Upper lobe of right lung (tissue), 1 donor: Measurements from ENCODE around the gene PHAF1. TPM values are rescaled to one million over a fixed set of nuclear protein-coding genes. Genes with fewer than 3 reads are reported as not detected.
A peak's percentile ranks its signal among the peaks of the same experiment; 100 is the strongest.

Experiments used
- ATAC-seq: fragments of 200-7000 bp; cut with Tn5 transposase; one replicate; pipeline ENCODE4 v1.9.1; 2020; ENCODE audit warnings: mild to moderate bottlenecking, moderate library complexity
- DNase-seq: peaks from one replicate; pipeline ENCODE4 v3.0.0-alpha.2; 2020
- H3K27ac ChIP-seq: fragments of 200-600 bp; one replicate; pipeline ENCODE4 v1.8.0; 2022
- H3K27me3 ChIP-seq: fragments of 200-600 bp; one replicate; pipeline ENCODE4 v1.8.0; 2022; ENCODE audit warnings: mild to moderate bottlenecking
- H3K36me3 ChIP-seq: fragments of 200-600 bp; one replicate; pipeline ENCODE4 v1.8.0; 2022
- H3K4me1 ChIP-seq: fragments of 200-600 bp; one replicate; pipeline ENCODE4 v1.8.0; 2022
- H3K4me3 ChIP-seq: fragments of 200-600 bp; one replicate; pipeline ENCODE4 v1.8.0; 2022; ENCODE audit warnings: mild to moderate bottlenecking
- H3K9me3 ChIP-seq: fragments of 200-600 bp; one replicate; pipeline ENCODE4 v1.8.0; 2022
- CTCF ChIP-seq: fragments of 200-600 bp; IDR thresholded peaks from one replicate; pipeline ENCODE4 v1.8.0; 2022; ENCODE audit warnings: antibody characterized with exemption
- intact Hi-C: fragments of 100-400 bp; cut with DNase I; formaldehyde crosslinking; loops from one replicate; pipeline ENCODE4 v1.11.0; 2022
- total RNA-seq: library from RNA; stranded (reverse); fragmentation: NEBNext Ultra II Directional; extraction: Animal tissue kit (Norgen Biotek cat#: 25700); gene quantifications from one replicate; pipeline ENCODE4 v1.2.1, GENCODE V29; 2021
- donor health status: DM: no; HTN: yes; CAD: no; lungs with severe emphysema.

Gene PHAF1
- total RNA-seq, 1 donor from 2014 or later: 16.4 TPM

DNA sequence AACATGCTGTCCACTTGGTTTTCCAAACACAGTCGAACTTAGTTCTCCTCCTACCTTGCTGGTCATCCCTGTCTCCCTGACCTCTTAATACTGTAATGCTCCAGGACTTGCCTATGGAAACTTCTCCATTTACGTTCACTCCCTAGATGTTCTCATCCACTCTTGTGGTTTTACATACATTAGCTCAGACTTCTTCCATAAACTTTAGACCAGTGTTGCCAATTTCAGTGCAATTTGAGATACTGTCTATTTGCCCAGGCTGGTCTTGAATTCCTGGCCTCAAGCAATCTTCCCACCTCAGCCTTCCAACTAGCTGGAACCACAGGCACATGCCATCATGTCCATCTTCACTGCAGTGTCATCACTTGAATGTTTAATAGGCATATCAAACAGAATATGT, 72.5 kb downstream of the PHAF1 start:
- DNase-seq: no peak
- Histone ChIP-seq H3K27me3 (no peaks in the 10 kb centered on the region), H3K9me3 (no peaks in the 10 kb centered on the region), H3K4me3 (no peak overlapping the region), H3K4me1 (peaks cover 38% of the 10 kb centered on the region), H3K36me3 (no peaks in the 10 kb centered on the region), H3K27ac (no peak overlapping the region)
- ATAC-seq: no peak
- no peak for TF ChIP-seq CTCF
- intact Hi-C loops: no loop called here

DNA sequence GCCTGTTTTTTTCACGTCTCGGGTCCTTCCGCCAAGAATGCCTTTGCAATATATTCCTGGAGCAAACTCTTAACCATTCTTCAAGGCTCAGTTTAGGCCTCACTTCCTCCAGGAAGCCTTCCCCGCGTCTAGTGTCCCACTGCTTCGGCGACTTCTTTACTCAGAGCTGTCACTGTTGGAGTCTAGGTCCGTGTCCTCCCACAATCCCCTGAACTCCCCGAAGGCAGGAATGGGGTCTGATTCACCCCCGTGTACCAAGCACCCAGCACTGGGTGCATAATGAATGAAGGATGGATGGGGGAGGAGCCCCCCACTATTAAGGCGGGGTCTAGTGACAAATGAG, 73.5 kb downstream of the PHAF1 start:
- Histone ChIP-seq H3K4me3 (peak overlapping the region; percentile 79), H3K4me1 (peaks cover 30% of the 10 kb centered on the region), H3K36me3 (no peaks in the 10 kb centered on the region), H3K9me3 (no peaks in the 10 kb centered on the region), H3K27me3 (no peaks in the 10 kb centered on the region), H3K27ac (peak overlapping the region; percentile 7)
- intact Hi-C loops: no loop called here
- TF ChIP-seq CTCF: no peak
- DNase-seq (no peak), ATAC-seq (no peak)

DNA sequence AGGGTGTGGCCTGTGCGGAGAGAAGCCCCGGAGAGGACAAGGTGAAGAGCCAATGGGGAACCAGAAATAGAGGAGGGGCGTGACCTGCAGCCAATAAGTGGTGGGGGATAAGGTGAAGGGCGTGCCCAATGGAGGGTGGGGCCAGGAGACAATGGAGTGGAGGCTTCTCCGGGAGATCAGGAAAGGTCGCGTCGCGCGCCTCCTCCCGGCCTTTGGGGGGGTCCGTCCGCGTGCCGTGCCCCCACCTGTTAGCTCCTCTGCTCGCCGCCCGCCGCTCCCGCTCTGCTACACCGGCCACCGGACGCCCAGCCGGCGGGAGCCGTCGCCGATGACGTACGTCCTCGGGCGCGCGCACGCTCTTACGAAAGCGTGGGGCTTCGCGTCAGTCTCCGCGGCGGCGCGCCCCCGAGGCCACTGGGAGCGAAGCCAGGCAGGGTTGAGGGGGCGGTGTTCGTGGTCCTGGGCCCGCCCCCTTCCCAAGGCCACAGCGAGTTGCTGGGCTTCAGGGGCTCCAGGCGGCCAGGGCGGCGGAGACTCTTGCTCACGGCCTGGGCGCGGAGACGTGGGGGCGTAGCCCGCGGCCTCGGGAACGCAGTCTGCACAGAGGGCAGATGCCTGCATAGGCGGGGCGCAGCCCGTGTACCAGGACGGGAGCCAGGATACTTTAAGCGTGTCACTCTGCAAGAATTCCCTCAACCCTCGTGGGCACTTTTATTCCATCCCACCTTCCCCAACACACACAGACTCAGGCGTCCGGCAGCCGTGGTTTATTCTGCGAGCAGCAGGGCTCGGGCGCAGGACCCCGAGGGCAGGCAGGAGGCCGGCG, 74.1 kb downstream of the PHAF1 start, which contains the start of gene MATCAP1:
MATCAP1 (minus strand) TSS at position 337 of the 826 bp plus-strand sequence. CDS start 3,353 bp downstream, outside the sequence.
- Histone ChIP-seq H3K36me3 (no peaks in the 10 kb centered on the region), H3K9me3 (no peaks in the 10 kb centered on the region), H3K27me3 (no peaks in the 10 kb centered on the region), H3K4me1 (peaks cover 24% of the 10 kb centered on the region), H3K27ac (peak within 1 kb of the TSS; percentile 93), H3K4me3 (peak within 1 kb of the TSS; percentile 79)
- peak; percentile 95 for DNase-seq
- ATAC-seq: peak; percentile 94
- intact Hi-C loops: no loop called here
- no peak for TF ChIP-seq CTCF

GRCh38 chr16:67184453-67184994, 74.8 kb downstream of the PHAF1 start:
- intact Hi-C loops: no loop called here

DNA sequence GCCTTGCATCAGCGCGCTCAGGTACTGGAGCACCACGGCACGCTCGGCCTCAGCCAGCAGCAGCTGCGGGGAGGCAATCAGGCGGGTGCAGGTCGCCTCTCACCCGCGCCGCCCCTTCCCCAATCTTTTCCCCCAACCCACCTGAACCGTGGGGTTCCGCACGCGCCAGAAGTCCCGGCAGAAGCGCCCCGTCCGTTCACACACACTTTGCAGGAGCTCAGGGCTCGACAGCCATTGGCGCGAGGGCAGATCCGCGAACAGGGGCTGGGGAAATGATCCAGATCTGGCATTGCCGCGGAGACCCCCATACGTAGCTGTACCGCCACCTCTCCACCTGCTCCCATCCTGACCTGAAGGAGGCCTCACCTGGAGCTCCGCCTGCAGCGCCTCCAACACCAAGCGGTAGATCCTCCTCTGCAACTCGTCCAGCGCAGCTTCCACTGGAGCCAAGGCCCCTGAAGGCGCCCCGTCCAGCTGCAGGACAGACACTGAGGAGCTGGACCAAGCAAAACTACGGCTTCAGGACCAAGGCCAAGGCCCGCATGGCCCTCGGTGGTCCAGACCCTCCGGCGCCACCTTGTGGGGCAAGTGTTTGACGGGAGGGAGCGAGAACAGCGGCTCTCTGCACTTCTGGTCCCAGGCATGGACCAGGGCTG, 75.4 kb downstream of the PHAF1 start:
- DNase-seq: peak; percentile 96
- Histone ChIP-seq H3K27me3 (no peaks in the 10 kb centered on the region), H3K27ac (no peak overlapping the region), H3K4me1 (peaks cover 22% of the 10 kb centered on the region), H3K4me3 (peak overlapping the region; percentile 79), H3K36me3 (no peaks in the 10 kb centered on the region), H3K9me3 (no peaks in the 10 kb centered on the region)
- intact Hi-C loops: no loop called here
- TF ChIP-seq CTCF: peak; percentile 85
- peak; percentile 74 for ATAC-seq

More at GRCh38 chr16:67184453-67184994, 74.8 kb downstream of the PHAF1 start:
- no peak for DNase-seq
- H3K4me3 ChIP-seq: peak overlapping the region; percentile 79
- H3K9me3 ChIP-seq: no peaks in the 10 kb centered on the region
- peak; percentile 8 for ATAC-seq
- peak overlapping the region; percentile 93 for H3K27ac ChIP-seq
- no peaks in the 10 kb centered on the region for H3K27me3 ChIP-seq
- H3K4me1 ChIP-seq: peaks cover 22% of the 10 kb centered on the region
- no peak for TF ChIP-seq CTCF
- no peaks in the 10 kb centered on the region for H3K36me3 ChIP-seq
